Liver (tissue), 9 donors: Measurements from ENCODE around the gene E2F8. TPM values are rescaled to one million over a fixed set of nuclear protein-coding genes. Genes with fewer than 3 reads are reported as not detected.

Source experiments
- DNase-seq: peaks from one replicate; pipeline ENCODE4 v3.0.0-alpha.2; 2017; ENCODE audit warnings: low spot score
- H3K27ac ChIP-seq, 2 donors: one replicate each; pipeline ENCODE4 v1.7.0; 2013; ENCODE audit warnings: inconsistent platforms in 2 of 2, low read length in 2 of 2, control low read depth in 1 of 2, low read depth in 1 of 2, mild to moderate bottlenecking in 1 of 2
- H3K27me3 ChIP-seq, 4 donors: one replicate each; pipeline versions ENCODE4 v1.6.1 to v1.7.0; 2013; ENCODE audit warnings: low read length in 3 of 4, inconsistent platforms in 1 of 4, mild to moderate bottlenecking in 1 of 4, moderate library complexity in 1 of 4; ENCODE audit not compliant: control insufficient read depth in 4 of 4, insufficient read depth in 4 of 4
- H3K36me3 ChIP-seq, 4 donors: one replicate each; pipeline versions ENCODE4 v1.6.1 to v1.7.0; 2013; ENCODE audit warnings: low read length in 3 of 4, mild to moderate bottlenecking in 3 of 4, low read depth in 1 of 4, moderate library complexity in 1 of 4; ENCODE audit not compliant: control insufficient read depth in 4 of 4, insufficient read depth in 3 of 4
- H3K4me1 ChIP-seq, 4 donors: one replicate each; pipeline versions ENCODE4 v1.6.1 to v1.7.0; 2013; ENCODE audit warnings: low read length in 3 of 4, mild to moderate bottlenecking in 3 of 4, moderate library complexity in 1 of 4; ENCODE audit not compliant: control insufficient read depth in 4 of 4, insufficient read depth in 4 of 4
- H3K4me3 ChIP-seq, 3 donors: one replicate each; pipeline versions ENCODE4 v1.6.1 to v1.7.0; 2013; ENCODE audit warnings: low read length in 3 of 3, control low read depth in 1 of 3, low read depth in 1 of 3, mild to moderate bottlenecking in 1 of 3
- H3K9ac ChIP-seq, 2 donors: one replicate each; pipeline ENCODE4 v1.7.0; 2013; ENCODE audit warnings: low read length in 2 of 2, mild to moderate bottlenecking in 2 of 2, moderate library complexity in 2 of 2, control low read depth in 1 of 2, low read depth in 1 of 2
- H3K9me3 ChIP-seq, 4 donors: one replicate each; pipeline versions ENCODE4 v1.6.1 to v1.7.0; 2013; ENCODE audit warnings: low read length in 3 of 4; ENCODE audit not compliant: control insufficient read depth in 4 of 4
- EGR1 ChIP-seq, 2 donors: IDR thresholded peaks; 2 replicates each; pipeline ENCODE4 v1.6.1; 2016 to 2018; ENCODE audit warnings: antibody characterized with exemption in 2 of 2, low read depth in 2 of 2
- FOXA2 ChIP-seq: IDR thresholded peaks from 2 replicates; pipeline ENCODE4 v1.6.1; 2016; ENCODE audit warnings: antibody characterized with exemption
- GABPA ChIP-seq, 2 donors: IDR thresholded peaks in 1 of 2; conservative IDR thresholded peaks in 1 of 2; 2 replicates each; pipeline ENCODE4 v1.6.1; 2016; ENCODE audit warnings: antibody characterized with exemption in 2 of 2, mild to moderate bottlenecking in 1 of 2, moderate library complexity in 1 of 2
- HNF4A ChIP-seq, 2 donors: conservative IDR thresholded peaks; 2 replicates each; pipeline ENCODE4 v1.6.1; 2016; ENCODE audit warnings: antibody characterized with exemption in 2 of 2, mild to moderate bottlenecking in 2 of 2
- NR2F2 ChIP-seq: IDR thresholded peaks from 2 replicates; pipeline ENCODE4 v1.6.1; 2016; ENCODE audit warnings: antibody characterized with exemption
- SP1 ChIP-seq: IDR thresholded peaks from 2 replicates; pipeline ENCODE4 v1.6.1; 2018; ENCODE audit warnings: antibody characterized with exemption, mild to moderate bottlenecking
- TAF1 ChIP-seq: conservative IDR thresholded peaks from 2 replicates; pipeline ENCODE4 v1.6.1; 2016; ENCODE audit warnings: antibody characterized with exemption, mild to moderate bottlenecking
- WGBS: extraction: QIAGEN DNeasy Blood & Tissue Kit; methylation state at CpG from one replicate; pipeline ENCODE4 v1.1.7; 2013; 5-methylcytosine and 5-hydroxymethylcytosine counted together
- polyA plus RNA-seq, 2 donors: library from polyadenylated mRNA; stranded (reverse) in 1 of 2; unstranded in 1 of 2; fragments of 200-250 nt in 1 of 2; fragments of >200 nt in 1 of 2; fragmentation: Nextera tagmentation in 1 of 2; extraction: Ambion mirVana in 1 of 2; gene quantifications; one replicate each; pipeline versions ENCODE4 v1.2.1 to v1.2.3, GENCODE V29; 2013 to 2015
- total RNA-seq, 2 donors: library from RNA; depleted of rRNA; stranded (reverse); fragments of >200 nt; gene quantifications; one replicate each; pipeline ENCODE4 v1.2.3, GENCODE V29; 2014
- TF ChIP-seq, protein P1 (sequence below): IDR thresholded peaks from 2 replicates; pipeline ENCODE4 v1.6.1; 2016; ENCODE audit warnings: antibody characterized with exemption, mild to moderate bottlenecking
- TF ChIP-seq, protein P2 (sequence below): IDR thresholded peaks from 2 replicates; pipeline ENCODE4 v1.6.1; 2016; ENCODE audit warnings: antibody characterized with exemption
- TF ChIP-seq, protein P3 (sequence below): fragments of 150-350 bp; IDR thresholded peaks from 2 replicates; pipeline ENCODE4 v1.5.1; 2017; ENCODE audit warnings: improper control_type of control experiment, low read depth, low read length; ENCODE audit not compliant: missing input control
- TF ChIP-seq, protein P4 (sequence below): IDR thresholded peaks from 2 replicates; pipeline ENCODE4 v1.6.1; 2016; ENCODE audit warnings: antibody characterized with exemption
- donor health status: healthy.
- donor health status: healthy.
- donor health status: healthy.
- donor health status: healthy.
- donor health status: healthy.

E2F8 gene
- total and polyA plus RNA-seq, 4 donors: 0.14 to 9.6 (median 0.66) TPM; not detected in 1

DNA sequence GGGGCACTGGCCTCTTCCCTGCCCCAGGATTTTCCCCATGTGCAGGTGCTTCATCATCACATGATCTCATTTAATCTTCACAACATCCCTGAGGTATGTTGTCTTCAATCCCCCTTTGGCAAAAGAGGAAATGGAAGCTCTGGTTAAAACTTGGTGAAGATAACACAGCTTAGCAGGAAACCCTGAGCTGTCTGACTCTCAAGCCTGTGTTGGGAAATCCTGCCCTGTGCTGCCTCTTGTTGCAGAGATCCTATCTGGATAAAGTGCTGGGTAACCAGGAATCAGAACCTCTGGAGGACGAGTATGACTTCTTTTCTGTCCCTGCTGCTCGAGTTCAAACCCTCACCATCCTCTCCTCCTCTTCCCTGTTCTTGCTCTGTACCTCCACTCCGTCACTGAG is 13.1 kb upstream of the E2F8 start:
- no peak overlapping the region for H3K4me3 ChIP-seq
- no peaks in the 10 kb centered on the region for H3K4me1 ChIP-seq
- TF ChIP-seq, protein P1, sequence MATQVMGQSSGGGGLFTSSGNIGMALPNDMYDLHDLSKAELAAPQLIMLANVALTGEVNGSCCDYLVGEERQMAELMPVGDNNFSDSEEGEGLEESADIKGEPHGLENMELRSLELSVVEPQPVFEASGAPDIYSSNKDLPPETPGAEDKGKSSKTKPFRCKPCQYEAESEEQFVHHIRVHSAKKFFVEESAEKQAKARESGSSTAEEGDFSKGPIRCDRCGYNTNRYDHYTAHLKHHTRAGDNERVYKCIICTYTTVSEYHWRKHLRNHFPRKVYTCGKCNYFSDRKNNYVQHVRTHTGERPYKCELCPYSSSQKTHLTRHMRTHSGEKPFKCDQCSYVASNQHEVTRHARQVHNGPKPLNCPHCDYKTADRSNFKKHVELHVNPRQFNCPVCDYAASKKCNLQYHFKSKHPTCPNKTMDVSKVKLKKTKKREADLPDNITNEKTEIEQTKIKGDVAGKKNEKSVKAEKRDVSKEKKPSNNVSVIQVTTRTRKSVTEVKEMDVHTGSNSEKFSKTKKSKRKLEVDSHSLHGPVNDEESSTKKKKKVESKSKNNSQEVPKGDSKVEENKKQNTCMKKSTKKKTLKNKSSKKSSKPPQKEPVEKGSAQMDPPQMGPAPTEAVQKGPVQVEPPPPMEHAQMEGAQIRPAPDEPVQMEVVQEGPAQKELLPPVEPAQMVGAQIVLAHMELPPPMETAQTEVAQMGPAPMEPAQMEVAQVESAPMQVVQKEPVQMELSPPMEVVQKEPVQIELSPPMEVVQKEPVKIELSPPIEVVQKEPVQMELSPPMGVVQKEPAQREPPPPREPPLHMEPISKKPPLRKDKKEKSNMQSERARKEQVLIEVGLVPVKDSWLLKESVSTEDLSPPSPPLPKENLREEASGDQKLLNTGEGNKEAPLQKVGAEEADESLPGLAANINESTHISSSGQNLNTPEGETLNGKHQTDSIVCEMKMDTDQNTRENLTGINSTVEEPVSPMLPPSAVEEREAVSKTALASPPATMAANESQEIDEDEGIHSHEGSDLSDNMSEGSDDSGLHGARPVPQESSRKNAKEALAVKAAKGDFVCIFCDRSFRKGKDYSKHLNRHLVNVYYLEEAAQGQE: no peak
- TF ChIP-seq FOXA2: no peak
- no peak for TF ChIP-seq GABPA (IDR thresholded peaks at IDR 0.05 in 1 of 2, conservative IDR thresholded peaks at IDR 0.05 in 1 of 2)
- TF ChIP-seq SP1: no peak
- TF ChIP-seq, protein P2, sequence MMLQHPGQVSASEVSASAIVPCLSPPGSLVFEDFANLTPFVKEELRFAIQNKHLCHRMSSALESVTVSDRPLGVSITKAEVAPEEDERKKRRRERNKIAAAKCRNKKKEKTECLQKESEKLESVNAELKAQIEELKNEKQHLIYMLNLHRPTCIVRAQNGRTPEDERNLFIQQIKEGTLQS: no peak
- no peaks in the 10 kb centered on the region for H3K36me3 ChIP-seq
- H3K9me3 ChIP-seq: no peaks in the 10 kb centered on the region
- 79% methylated on average over 3 of the region's 3 CpGs for WGBS
- H3K9ac ChIP-seq: no peak overlapping the region
- no peaks in the 10 kb centered on the region for H3K27me3 ChIP-seq
- no peak for DNase-seq
- no peak overlapping the region for H3K27ac ChIP-seq

DNA sequence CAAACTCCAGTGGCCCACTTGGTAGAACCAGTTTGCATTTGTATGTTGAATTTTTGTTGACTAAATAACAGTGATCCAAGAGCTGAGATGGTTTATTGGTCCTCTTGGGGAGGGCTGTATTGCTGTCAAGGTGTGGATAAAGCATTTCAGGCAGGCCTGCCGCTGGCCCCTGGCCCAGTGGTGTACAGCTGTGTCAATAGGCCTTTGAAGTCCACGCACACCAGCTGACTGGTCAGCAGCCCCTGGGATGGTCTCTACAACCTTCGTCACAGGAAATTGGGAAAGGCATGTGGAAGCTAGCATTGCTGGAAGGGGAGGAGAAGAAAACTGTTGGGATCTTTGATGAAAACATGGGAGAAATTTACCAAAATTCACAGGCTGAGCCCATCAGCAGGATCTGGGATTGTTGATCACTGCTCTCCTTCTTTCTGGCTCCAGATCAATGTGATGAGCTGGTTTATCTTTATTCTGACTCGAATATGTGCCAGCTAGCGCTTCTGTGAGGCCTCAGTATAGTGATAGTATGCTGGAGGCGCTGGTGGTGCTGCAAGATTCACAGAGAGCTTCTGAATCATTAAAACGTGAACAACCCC is 12.5 kb upstream of the E2F8 start:
- Histone ChIP-seq H3K27ac (no peak overlapping the region), H3K9ac (no peak overlapping the region), H3K27me3 (no peaks in the 10 kb centered on the region), H3K36me3 (no peaks in the 10 kb centered on the region), H3K9me3 (no peaks in the 10 kb centered on the region), H3K4me1 (no peaks in the 10 kb centered on the region), H3K4me3 (no peak overlapping the region)
- DNase-seq: no peak
- TF ChIP-seq, protein P2: no peak
- TF ChIP-seq NR2F2: no peak
- no peak for TF ChIP-seq TAF1
- TF ChIP-seq, protein P3, sequence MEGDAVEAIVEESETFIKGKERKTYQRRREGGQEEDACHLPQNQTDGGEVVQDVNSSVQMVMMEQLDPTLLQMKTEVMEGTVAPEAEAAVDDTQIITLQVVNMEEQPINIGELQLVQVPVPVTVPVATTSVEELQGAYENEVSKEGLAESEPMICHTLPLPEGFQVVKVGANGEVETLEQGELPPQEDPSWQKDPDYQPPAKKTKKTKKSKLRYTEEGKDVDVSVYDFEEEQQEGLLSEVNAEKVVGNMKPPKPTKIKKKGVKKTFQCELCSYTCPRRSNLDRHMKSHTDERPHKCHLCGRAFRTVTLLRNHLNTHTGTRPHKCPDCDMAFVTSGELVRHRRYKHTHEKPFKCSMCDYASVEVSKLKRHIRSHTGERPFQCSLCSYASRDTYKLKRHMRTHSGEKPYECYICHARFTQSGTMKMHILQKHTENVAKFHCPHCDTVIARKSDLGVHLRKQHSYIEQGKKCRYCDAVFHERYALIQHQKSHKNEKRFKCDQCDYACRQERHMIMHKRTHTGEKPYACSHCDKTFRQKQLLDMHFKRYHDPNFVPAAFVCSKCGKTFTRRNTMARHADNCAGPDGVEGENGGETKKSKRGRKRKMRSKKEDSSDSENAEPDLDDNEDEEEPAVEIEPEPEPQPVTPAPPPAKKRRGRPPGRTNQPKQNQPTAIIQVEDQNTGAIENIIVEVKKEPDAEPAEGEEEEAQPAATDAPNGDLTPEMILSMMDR: no peak
- no peak for TF ChIP-seq EGR1 (IDR thresholded peaks at IDR 0.05; ENCODE audit: low read depth in 2 of 2)
- no peak for TF ChIP-seq HNF4A (conservative IDR thresholded peaks at IDR 0.05)
- TF ChIP-seq, protein P4, sequence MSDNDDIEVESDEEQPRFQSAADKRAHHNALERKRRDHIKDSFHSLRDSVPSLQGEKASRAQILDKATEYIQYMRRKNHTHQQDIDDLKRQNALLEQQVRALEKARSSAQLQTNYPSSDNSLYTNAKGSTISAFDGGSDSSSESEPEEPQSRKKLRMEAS: no peak
- no peak for TF ChIP-seq FOXA2
- WGBS: 76% methylated on average over 7 of the region's 7 CpGs
